IPS-18a (cell line): ENCODE data around the gene SMYD3.

Source experiments
- H3K27ac ChIP-seq: one replicate; pipeline ENCODE4 v1.5.1; 2013; ENCODE audit warnings: low read length
- H3K27me3 ChIP-seq: one replicate; pipeline ENCODE4 v1.6.1; 2013; ENCODE audit warnings: mild to moderate bottlenecking, low read length; ENCODE audit not compliant: control insufficient read depth, insufficient read depth
- H3K36me3 ChIP-seq: one replicate; pipeline ENCODE4 v1.6.1; 2013; ENCODE audit warnings: low read depth, low read length; ENCODE audit not compliant: control insufficient read depth
- H3K4me1 ChIP-seq: one replicate; pipeline ENCODE4 v1.6.1; 2013; ENCODE audit warnings: low read depth, low read length; ENCODE audit not compliant: control insufficient read depth
- H3K4me3 ChIP-seq: one replicate; pipeline ENCODE4 v1.5.1; 2013; ENCODE audit warnings: low read length
- H3K9ac ChIP-seq: one replicate; pipeline ENCODE4 v1.6.1; 2013; ENCODE audit warnings: mild to moderate bottlenecking, low read length, moderate library complexity
- H3K9me3 ChIP-seq: one replicate; pipeline ENCODE4 v1.6.1; 2013; ENCODE audit warnings: low read depth, low read length; ENCODE audit not compliant: control insufficient read depth

Gene SMYD3

GRCh38 chr1:246398126-246398813 is 108.8 kb downstream of the SMYD3 start:
- no peaks in the 10 kb centered on the region for H3K4me1 ChIP-seq
- no peak overlapping the region for H3K4me3 ChIP-seq

GRCh38 chr1:246397046-246397445 is 110.0 kb downstream of the SMYD3 start:
- Histone ChIP-seq H3K27ac (no peak overlapping the region), H3K36me3 (no peaks in the 10 kb centered on the region), H3K27me3 (no peaks in the 10 kb centered on the region), H3K4me3 (no peak overlapping the region), H3K9ac (no peak overlapping the region), H3K4me1 (no peaks in the 10 kb centered on the region), H3K9me3 (no peaks in the 10 kb centered on the region)

More at GRCh38 chr1:246398126-246398813, 108.8 kb downstream of the SMYD3 start:
- no peaks in the 10 kb centered on the region for H3K36me3 ChIP-seq
- no peaks in the 10 kb centered on the region for H3K9me3 ChIP-seq
- no peak overlapping the region for H3K27ac ChIP-seq
- no peaks in the 10 kb centered on the region for H3K27me3 ChIP-seq
- no peak overlapping the region for H3K9ac ChIP-seq

DNA sequence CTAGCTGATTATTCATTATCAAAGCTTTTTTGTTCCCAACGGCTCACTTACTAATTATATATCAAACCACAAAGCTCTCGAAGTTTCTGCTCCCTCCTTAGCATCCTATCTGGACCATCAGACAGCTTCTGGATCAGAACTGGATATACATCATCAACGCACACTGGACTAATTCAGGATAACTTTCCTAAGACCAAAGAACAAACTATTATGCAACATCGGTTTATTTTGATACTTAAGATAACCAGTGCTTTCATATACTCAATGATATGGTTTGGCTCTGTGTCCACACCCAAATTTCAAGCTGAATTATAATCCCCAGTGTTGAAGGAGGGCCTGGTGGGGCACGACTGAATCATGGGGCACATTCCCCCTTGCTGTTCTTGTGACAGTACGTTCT is 110.8 kb downstream of the SMYD3 start:
- Histone ChIP-seq H3K27ac (no peak overlapping the region), H3K36me3 (no peaks in the 10 kb centered on the region), H3K4me3 (no peak overlapping the region), H3K9ac (no peak overlapping the region), H3K9me3 (no peaks in the 10 kb centered on the region), H3K27me3 (no peaks in the 10 kb centered on the region), H3K4me1 (no peaks in the 10 kb centered on the region)

- Histone ChIP-seq H3K9me3 (peaks cover 2% of the 10 kb centered on the region), H3K27me3 (no peaks in the 10 kb centered on the region), H3K27ac (no peak overlapping the region), H3K9ac (no peak overlapping the region), H3K36me3 (no peaks in the 10 kb centered on the region), H3K4me3 (no peak overlapping the region), H3K4me1 (no peaks in the 10 kb centered on the region)
These were observed 113.0 kb downstream of the SMYD3 start for GRCh38 chr1:246394121-246394520.

GRCh38 chr1:246390855-246391254 is 116.2 kb downstream of the SMYD3 start:
- H3K36me3 ChIP-seq = no peaks in the 10 kb centered on the region

GRCh38 chr1:246384616-246385015 is 122.5 kb downstream of the SMYD3 start:
- Histone ChIP-seq H3K36me3 (no peaks in the 10 kb centered on the region), H3K27me3 (no peaks in the 10 kb centered on the region), H3K4me3 (no peak overlapping the region), H3K9me3 (no peaks in the 10 kb centered on the region), H3K27ac (no peak overlapping the region), H3K9ac (no peak overlapping the region), H3K4me1 (no peaks in the 10 kb centered on the region)

More at GRCh38 chr1:246390855-246391254, 116.2 kb downstream of the SMYD3 start:
- no peak overlapping the region for H3K4me3 ChIP-seq
- no peaks in the 10 kb centered on the region for H3K27me3 ChIP-seq
- no peak overlapping the region for H3K9ac ChIP-seq
- peaks cover 2% of the 10 kb centered on the region for H3K9me3 ChIP-seq
- H3K4me1 ChIP-seq = no peaks in the 10 kb centered on the region
- H3K27ac ChIP-seq = no peak overlapping the region

- H3K36me3 ChIP-seq = no peaks in the 10 kb centered on the region
- no peaks in the 10 kb centered on the region for H3K27me3 ChIP-seq
- H3K4me1 ChIP-seq = no peaks in the 10 kb centered on the region
- no peak overlapping the region for H3K27ac ChIP-seq
- no peaks in the 10 kb centered on the region for H3K9me3 ChIP-seq
- no peak overlapping the region for H3K9ac ChIP-seq
- H3K4me3 ChIP-seq = no peak overlapping the region
These were observed 123.3 kb downstream of the SMYD3 start for GRCh38 chr1:246383791-246384190.

- H3K9me3 ChIP-seq = no peaks in the 10 kb centered on the region
- H3K27ac ChIP-seq = no peak overlapping the region
- no peaks in the 10 kb centered on the region for H3K4me1 ChIP-seq
- H3K27me3 ChIP-seq = no peaks in the 10 kb centered on the region
- no peaks in the 10 kb centered on the region for H3K36me3 ChIP-seq
- H3K9ac ChIP-seq = no peak overlapping the region
- H3K4me3 ChIP-seq = no peak overlapping the region
These were observed 123.9 kb downstream of the SMYD3 start for GRCh38 chr1:246383239-246383589.

DNA sequence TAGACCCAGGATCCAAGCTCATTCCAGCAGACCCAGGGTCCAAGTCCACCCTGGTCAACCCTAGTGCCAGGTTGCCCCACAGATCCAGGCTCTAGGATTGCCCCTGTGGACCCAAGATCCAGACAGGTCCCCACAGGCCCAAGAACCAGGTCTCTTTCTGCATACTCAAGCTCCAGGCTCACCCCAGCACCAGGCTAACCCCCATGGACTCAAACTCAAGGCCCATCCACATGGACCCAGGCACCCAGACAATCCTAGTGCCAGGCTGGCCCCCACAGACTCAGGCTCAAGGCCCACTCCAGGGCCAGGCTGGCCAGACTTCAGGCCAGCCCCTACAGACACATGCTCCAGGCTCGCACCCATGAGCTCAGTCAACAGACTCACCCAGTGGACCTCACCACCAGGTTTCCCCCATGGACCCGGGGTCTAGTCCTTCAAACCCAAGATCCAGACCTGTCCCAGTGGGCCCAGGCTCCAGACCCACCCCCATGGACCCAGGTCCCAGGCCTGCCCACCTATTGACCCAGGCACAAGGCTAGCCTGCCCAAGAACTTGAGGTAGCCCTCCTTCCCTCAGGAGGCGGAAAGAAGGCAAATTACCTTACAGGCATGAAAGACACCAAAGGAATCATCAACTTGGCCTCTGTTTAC is 124.4 kb downstream of the SMYD3 start:
- Histone ChIP-seq H3K4me3 (no peak overlapping the region), H3K27me3 (no peaks in the 10 kb centered on the region), H3K9ac (no peak overlapping the region), H3K4me1 (no peaks in the 10 kb centered on the region), H3K27ac (no peak overlapping the region), H3K9me3 (no peaks in the 10 kb centered on the region), H3K36me3 (no peaks in the 10 kb centered on the region)

GRCh38 chr1:246381452-246381851 is 125.6 kb downstream of the SMYD3 start:
- no peaks in the 10 kb centered on the region for H3K4me1 ChIP-seq
- no peak overlapping the region for H3K4me3 ChIP-seq

DNA sequence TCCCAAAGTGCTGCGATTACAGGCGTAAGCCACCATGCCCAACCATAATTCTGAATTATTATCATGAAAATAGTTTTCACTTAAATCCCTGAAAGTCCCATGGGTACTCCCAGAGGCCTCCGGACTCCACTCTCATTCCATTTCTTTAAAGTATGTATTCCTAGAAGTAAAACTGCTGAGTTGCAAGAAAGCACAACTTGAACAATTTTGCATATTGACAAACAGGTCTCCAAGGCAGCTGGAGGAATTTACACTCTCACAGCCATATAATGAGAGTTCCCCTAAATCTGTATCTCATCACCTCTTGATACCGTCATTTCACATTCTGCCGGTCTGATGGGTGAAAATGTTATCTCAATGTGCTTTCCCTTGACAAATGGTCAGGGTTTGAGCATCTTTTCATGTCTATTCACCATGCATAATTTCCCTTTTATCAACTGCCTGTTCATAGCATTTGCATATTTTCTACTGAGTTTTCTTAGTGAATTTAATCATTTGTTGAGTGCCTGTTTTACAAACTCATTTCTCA is 129.4 kb downstream of the SMYD3 start:
- no peaks in the 10 kb centered on the region for H3K27me3 ChIP-seq
- no peaks in the 10 kb centered on the region for H3K4me1 ChIP-seq
- no peaks in the 10 kb centered on the region for H3K9me3 ChIP-seq
- no peak overlapping the region for H3K4me3 ChIP-seq
- H3K9ac ChIP-seq = no peak overlapping the region
- H3K27ac ChIP-seq = no peak overlapping the region
- H3K36me3 ChIP-seq = no peaks in the 10 kb centered on the region

More at GRCh38 chr1:246381452-246381851, 125.6 kb downstream of the SMYD3 start:
- Histone ChIP-seq H3K27me3 (no peaks in the 10 kb centered on the region), H3K36me3 (no peaks in the 10 kb centered on the region), H3K9me3 (no peaks in the 10 kb centered on the region), H3K27ac (no peak overlapping the region), H3K9ac (no peak overlapping the region)
